Measurements from ENCODE around the gene WNT3A. TPM values are rescaled to one million over a fixed set of nuclear protein-coding genes. Genes with fewer than 3 reads are reported as not detected.

Gene WNT3A
- total and polyA plus RNA-seq, 2 of the 4 experiments (the other 2 are of a cell fraction): not detected

DNA sequence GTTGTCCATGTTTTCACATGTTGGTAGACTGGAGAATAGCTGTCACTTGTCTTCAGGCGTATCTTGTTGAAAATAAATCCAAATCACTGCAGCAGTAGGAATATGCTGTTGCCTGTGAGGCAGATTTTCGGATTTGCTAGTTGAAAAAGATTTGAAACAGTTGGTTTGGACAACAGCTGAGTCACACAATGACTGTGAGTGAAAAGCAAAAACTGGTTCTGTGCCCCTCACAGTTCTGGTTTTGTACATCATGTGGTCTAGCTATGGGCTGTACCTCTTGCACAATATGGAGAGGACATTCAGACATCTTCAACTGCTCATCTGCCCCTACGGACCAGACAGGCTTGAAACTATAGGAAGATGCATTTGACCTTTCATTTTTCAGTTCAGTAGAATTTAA lies 77.5 kb downstream of the WNT3A start:
- Histone ChIP-seq H3K9me3 (ENCODE audit: control insufficient read depth, insufficient read depth, low read length) (no peaks in the 10 kb centered on the region), H2BK15ac (ENCODE audit: low read depth, low read length) (no peak overlapping the region), H2BK5ac (ENCODE audit: low read depth, low read length, poor library complexity, severe bottlenecking) (peak overlapping the region; percentile 97), H3K79me1 (ENCODE audit: low read depth in 1 of 2, low read length in 2 of 2) (peaks cover 0 to 44% of the 10 kb centered on the region in 2 experiments; a peak in 2 of 4 replicates), H3K4me2 (ENCODE audit: low read depth, low read length) (peak overlapping the region; percentile 98), H3K9ac (ENCODE audit: low read depth, low read length) (peak overlapping the region; percentile 99; the same call in 1 of the 2 replicates), H3K18ac (ENCODE audit: low read depth, low read length) (peak overlapping the region; percentile 15; the same call in 1 of the 2 replicates), H3K27ac (ENCODE audit: insufficient read depth, low read length) (no peak overlapping the region), H3K9me1 (ENCODE audit: insufficient read depth, low read length) (peaks cover 23% of the 10 kb centered on the region), H4K5ac (ENCODE audit: low read depth, low read length) (no peak overlapping the region), H3K4me1 (ENCODE audit: control insufficient read depth, insufficient read depth, low read length) (peaks cover 27% of the 10 kb centered on the region), H4K8ac (ENCODE audit: low read depth in 2 of 2, low read length in 2 of 2) (peak overlapping the region in 1 of 2 experiments; percentile 16; a peak in 1 of 4 replicates), H3K4ac (ENCODE audit: low read depth, low read length) (peak overlapping the region; percentile 98; the same call in 1 of the 2 replicates), H2AK9ac (replicated peaks; ENCODE audit: low read depth, low read length, poor library complexity) (no peak overlapping the region), H2BK20ac (ENCODE audit: low read depth, low read length) (no peak overlapping the region), H3K4me3 (ENCODE audit: insufficient read depth, low read depth, low read length) (peak overlapping the region; percentile 100), H4K91ac (ENCODE audit: insufficient read depth, low read depth, low read length) (no peak overlapping the region), H3K14ac (replicated peaks; ENCODE audit: low read depth, low read length) (peak overlapping the region; percentile 62), H3K27me3 (ENCODE audit: control insufficient read depth, insufficient read depth, low read length) (no peaks in the 10 kb centered on the region), H3K36me3 (ENCODE audit: control insufficient read depth, insufficient read depth, low read length) (peaks cover 12% of the 10 kb centered on the region), H2BK120ac (ENCODE audit: low read depth, low read length) (no peak overlapping the region), H4K20me1 (ENCODE audit: insufficient read depth, low read length) (peaks cover 62% of the 10 kb centered on the region), H2AK5ac (ENCODE audit: low read depth, low read length) (0 out of 2 replicates have a peak overlapping the region, but pooled peaks have one; percentile 100), H2AFZ (replicated peaks; ENCODE audit: low read length, poor library complexity) (no peak overlapping the region), H3K23ac (ENCODE audit: low read depth, low read length) (peak overlapping the region; percentile 87), H3K56ac (ENCODE audit: extremely low read depth, insufficient read depth, low read length) (peak overlapping the region; percentile 42; the same call in 1 of the 2 replicates)
- peak; percentile 5 for ATAC-seq (ENCODE audit: low read depth)
- POLR2A ChIA-PET (ENCODE audit: unreplicated experiment): no interaction called here
- TF ChIP-seq CHD1 (IDR thresholded peaks at IDR 0.05; ENCODE audit: low read depth, low read length) (no peak), MAZ (IDR thresholded peaks at IDR 0.05; ENCODE audit: borderline replicate concordance, low read depth, low read length) (no peak), MXI1 (IDR thresholded peaks at IDR 0.05; ENCODE audit: borderline replicate concordance, low read depth, low read length) (peak; percentile 21; the same call in 1 of the 2 replicates), CEBPB (IDR thresholded peaks at IDR 0.05; ENCODE audit: low read depth, low read length) (peak; percentile 99), MAFK (IDR thresholded peaks at IDR 0.05; ENCODE audit: low read depth, low read length) (peak; percentile 25; the same call in 1 of the 2 replicates), RCOR1 (IDR thresholded peaks at IDR 0.05; ENCODE audit: insufficient replicate concordance, low read length) (no peak), RFX5 (IDR thresholded peaks at IDR 0.05; ENCODE audit: low read depth, low read length) (0 out of 2 replicates have a peak, but pooled peaks have one; percentile 12), FOS (IDR thresholded peaks at IDR 0.05; ENCODE audit: low read depth, low read length) (no peak), NFE2L2 (IDR thresholded peaks at IDR 0.05; ENCODE audit: low read depth, low read length) (peak; percentile 52; the same call in 1 of the 2 replicates), POLR2A (IDR thresholded peaks at IDR 0.05; ENCODE audit: low read depth, low read length) (peak; percentile 72), SMC3 (IDR thresholded peaks at IDR 0.05; ENCODE audit: low read depth, low read length) (no peak)
- TF ChIP-seq, protein P1, sequence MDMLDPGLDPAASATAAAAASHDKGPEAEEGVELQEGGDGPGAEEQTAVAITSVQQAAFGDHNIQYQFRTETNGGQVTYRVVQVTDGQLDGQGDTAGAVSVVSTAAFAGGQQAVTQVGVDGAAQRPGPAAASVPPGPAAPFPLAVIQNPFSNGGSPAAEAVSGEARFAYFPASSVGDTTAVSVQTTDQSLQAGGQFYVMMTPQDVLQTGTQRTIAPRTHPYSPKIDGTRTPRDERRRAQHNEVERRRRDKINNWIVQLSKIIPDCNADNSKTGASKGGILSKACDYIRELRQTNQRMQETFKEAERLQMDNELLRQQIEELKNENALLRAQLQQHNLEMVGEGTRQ (IDR thresholded peaks at IDR 0.05; ENCODE audit: low read depth, low read length): peak; percentile 68
- WGBS, 2 experiments (ENCODE audit: extremely low coverage in 2 of 2, insufficient read length in 1 of 2): 0% methylated on average over 2 of the region's 3 CpGs; no CpG with 5 or more reads in 1 of the 2 experiments
- dilution Hi-C loops (cut with HindIII; ENCODE audit: low sequenced_read_pairs, unreplicated experiment) (no loop called here), in situ Hi-C loops (cut with MboI; ENCODE audit: low sequenced_read_pairs) (loop anchor here (10.0 kb wide), 1 partner anchor 320 kb away; no protein-coding TSS in a partner anchor), intact Hi-C loops (cut with micrococcal nuclease) (loop anchor here (2.0 to 10.0 kb wide), 5 partner anchors 18 to 600 kb away; partner anchors contain the start of genes C1orf35 and WNT9A)
- peak; percentile 84 for DNase-seq
- CTCF ChIA-PET: interaction anchor here (1.0 kb wide), 1 partner anchor 47 kb away, joined by 3 read pairs; no protein-coding TSS in a partner anchor
- BruUV-seq (replicated peaks): no TSS peak
